Testis (tissue), 2 donors: ENCODE data around the gene INPPL1.

Source experiments
- POLR2A ChIP-seq: fragments of 450-650 bp; IDR thresholded peaks from one replicate; pipeline ENCODE4 v1.6.1; 2017; ENCODE audit warnings: antibody characterized with exemption, mild to moderate bottlenecking, moderate library complexity
- TF ChIP-seq, protein P1 (sequence below), 3 experiments: fragments of 450-650 bp in 2 of 3; fragments of 200-600 bp in 1 of 3; sonication (generic) in 1 of 3; IDR thresholded peaks; one replicate each; pipeline ENCODE4 v1.5.1; 2016 to 2019; ENCODE audit warnings: antibody characterized with exemption in 3 of 3, mild to moderate bottlenecking in 2 of 3, moderate library complexity in 1 of 3

DNA sequence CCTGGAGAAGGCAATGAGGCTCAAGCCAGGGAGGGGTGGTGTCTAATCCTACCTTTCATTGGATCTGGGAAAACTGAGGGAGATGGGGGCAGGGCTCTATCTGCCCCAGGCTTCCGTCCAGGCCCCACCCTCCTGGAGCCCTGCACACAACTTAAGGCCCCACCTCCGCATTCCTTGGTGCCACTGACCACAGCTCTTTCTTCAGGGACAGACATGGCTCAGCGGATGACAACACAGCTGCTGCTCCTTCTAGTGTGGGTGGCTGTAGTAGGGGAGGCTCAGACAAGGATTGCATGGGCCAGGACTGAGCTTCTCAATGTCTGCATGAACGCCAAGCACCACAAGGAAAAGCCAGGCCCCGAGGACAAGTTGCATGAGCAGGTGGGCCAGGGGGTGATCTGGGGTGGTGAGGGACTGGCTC lies 32.6 kb upstream of the INPPL1 start, which contains the start of gene FOLR1:
- TF ChIP-seq POLR2A, result no peak
- TF ChIP-seq, protein P1, sequence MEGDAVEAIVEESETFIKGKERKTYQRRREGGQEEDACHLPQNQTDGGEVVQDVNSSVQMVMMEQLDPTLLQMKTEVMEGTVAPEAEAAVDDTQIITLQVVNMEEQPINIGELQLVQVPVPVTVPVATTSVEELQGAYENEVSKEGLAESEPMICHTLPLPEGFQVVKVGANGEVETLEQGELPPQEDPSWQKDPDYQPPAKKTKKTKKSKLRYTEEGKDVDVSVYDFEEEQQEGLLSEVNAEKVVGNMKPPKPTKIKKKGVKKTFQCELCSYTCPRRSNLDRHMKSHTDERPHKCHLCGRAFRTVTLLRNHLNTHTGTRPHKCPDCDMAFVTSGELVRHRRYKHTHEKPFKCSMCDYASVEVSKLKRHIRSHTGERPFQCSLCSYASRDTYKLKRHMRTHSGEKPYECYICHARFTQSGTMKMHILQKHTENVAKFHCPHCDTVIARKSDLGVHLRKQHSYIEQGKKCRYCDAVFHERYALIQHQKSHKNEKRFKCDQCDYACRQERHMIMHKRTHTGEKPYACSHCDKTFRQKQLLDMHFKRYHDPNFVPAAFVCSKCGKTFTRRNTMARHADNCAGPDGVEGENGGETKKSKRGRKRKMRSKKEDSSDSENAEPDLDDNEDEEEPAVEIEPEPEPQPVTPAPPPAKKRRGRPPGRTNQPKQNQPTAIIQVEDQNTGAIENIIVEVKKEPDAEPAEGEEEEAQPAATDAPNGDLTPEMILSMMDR (IDR thresholded peaks at IDR 0.05), result no peak
